Measurements from ENCODE around the gene VANGL2. TPM values are rescaled to one million over a fixed set of nuclear protein-coding genes. Genes with fewer than 3 reads are reported as not detected.

VANGL2 gene
- total and polyA plus RNA-seq, 2 of the 8 experiments (the other 6 are each of a cell fraction or from before 2014, with no cell fraction given) = 62.5 to 118 TPM

GRCh38 chr1:160459687-160460086, 59.3 kb downstream of the VANGL2 start (continued):
- TF ChIP-seq PHF8 (conservative IDR thresholded peaks at IDR 0.05; ENCODE audit: low read depth, low read length) (no peak), FOSL1 (IDR thresholded peaks at IDR 0.05; ENCODE audit: insufficient read depth, low read depth, low read length) (no peak), HDAC2 (IDR thresholded peaks at IDR 0.05; ENCODE audit: borderline replicate concordance in 1 of 2, low read depth in 2 of 2, low read length in 2 of 2) (no peak), YY1 (IDR thresholded peaks at IDR 0.05; ENCODE audit: low read depth, low read length) (no peak), RXRA (IDR thresholded peaks at IDR 0.05; ENCODE audit: insufficient read depth, low read depth, low read length) (no peak), TEAD4 (IDR thresholded peaks at IDR 0.05; ENCODE audit: low read depth, low read length) (no peak)
